ENCODE data around the gene ARFGAP2.

ARFGAP2 gene

DNA sequence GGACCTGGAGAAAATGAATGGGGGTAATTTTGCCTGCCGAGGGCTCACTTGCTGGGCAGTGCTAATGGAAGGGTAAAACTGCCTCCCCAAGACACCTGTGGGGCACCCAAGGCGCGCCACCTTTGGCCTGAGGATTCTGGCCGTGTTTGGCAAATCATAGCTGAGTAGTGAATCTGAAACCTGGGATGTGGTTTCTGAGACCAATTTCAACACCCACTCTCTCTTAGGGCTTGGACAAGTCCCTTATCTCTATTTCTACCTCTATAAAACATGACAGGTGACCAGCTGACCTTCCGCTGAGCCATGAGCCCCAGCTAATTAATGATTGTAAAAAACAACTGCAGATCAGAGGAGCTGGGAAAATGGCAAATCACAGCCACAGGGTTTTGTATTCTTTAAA lies 11.0 kb upstream of the ARFGAP2 start:
- no peak for TF ChIP-seq TCF12 (IDR thresholded peaks at IDR 0.05; ENCODE audit: low read depth)
- TF ChIP-seq CREB1 (IDR thresholded peaks at IDR 0.05; ENCODE audit: low read depth): no peak
- no peak for TF ChIP-seq YY1 (IDR thresholded peaks at IDR 0.05; ENCODE audit: low read depth)

DNA sequence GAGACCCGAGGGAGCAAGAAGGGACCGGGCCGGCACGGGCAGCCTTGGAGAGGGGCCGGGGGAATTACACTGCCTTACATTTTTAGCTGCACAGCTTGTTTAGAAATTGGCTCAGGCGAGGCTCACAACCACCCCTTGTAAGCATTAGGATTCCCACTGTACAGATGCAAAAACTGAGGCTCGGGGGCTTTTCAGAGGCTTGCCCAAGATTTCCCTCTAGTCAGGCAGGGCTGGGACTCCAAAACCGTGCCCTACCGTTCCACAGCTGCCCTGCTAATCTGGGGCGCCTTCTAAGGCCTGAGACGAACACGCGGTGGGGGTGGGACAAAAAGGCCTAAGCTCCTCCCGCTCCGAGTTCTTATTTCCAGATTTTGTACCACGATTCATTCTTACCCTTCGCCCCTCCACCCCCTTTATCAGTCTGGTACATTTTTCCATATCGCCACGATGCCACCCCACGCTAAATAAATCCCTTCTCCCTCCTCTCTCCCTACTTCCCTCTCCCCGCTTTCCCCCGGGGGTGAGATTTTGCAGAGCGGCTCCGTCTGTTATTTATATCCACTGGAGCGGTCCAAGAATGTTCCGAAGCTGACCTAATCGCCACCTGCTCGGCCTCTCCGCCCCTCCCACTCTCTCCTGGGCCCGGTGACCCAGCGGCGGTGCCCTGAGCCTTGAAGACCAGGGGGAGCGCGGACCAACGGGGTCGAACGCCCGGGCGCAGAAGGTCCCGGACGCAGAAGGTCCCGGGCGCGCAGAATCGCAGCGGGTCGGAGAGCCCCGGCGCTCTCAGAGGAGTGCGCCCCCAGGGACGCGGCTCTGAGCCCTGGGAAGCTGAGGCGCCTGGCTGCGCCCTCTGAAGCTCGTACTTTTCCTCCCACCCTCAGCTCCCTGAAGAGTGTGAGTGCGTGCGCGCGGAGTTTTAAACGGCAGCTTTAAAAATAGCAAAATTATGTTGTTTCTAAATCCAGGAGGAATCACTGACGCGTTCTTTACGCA lies 10.3 kb upstream of the ARFGAP2 start:
- TF ChIP-seq YY1 (IDR thresholded peaks at IDR 0.05; ENCODE audit: low read depth): no peak
- TF ChIP-seq RAD21 (IDR thresholded peaks at IDR 0.05; ENCODE audit: low read depth): no peak
- no peak for TF ChIP-seq NFIC (IDR thresholded peaks at IDR 0.05)
- no peak for TF ChIP-seq TAF1 (IDR thresholded peaks at IDR 0.05; ENCODE audit: low read depth)
- TF ChIP-seq TEAD4 (IDR thresholded peaks at IDR 0.05): no peak
- no peak for TF ChIP-seq FOXM1 (IDR thresholded peaks at IDR 0.05; ENCODE audit: borderline replicate concordance, low read depth)
- TF ChIP-seq CEBPB (IDR thresholded peaks at IDR 0.05): no peak
- TF ChIP-seq, protein P1, sequence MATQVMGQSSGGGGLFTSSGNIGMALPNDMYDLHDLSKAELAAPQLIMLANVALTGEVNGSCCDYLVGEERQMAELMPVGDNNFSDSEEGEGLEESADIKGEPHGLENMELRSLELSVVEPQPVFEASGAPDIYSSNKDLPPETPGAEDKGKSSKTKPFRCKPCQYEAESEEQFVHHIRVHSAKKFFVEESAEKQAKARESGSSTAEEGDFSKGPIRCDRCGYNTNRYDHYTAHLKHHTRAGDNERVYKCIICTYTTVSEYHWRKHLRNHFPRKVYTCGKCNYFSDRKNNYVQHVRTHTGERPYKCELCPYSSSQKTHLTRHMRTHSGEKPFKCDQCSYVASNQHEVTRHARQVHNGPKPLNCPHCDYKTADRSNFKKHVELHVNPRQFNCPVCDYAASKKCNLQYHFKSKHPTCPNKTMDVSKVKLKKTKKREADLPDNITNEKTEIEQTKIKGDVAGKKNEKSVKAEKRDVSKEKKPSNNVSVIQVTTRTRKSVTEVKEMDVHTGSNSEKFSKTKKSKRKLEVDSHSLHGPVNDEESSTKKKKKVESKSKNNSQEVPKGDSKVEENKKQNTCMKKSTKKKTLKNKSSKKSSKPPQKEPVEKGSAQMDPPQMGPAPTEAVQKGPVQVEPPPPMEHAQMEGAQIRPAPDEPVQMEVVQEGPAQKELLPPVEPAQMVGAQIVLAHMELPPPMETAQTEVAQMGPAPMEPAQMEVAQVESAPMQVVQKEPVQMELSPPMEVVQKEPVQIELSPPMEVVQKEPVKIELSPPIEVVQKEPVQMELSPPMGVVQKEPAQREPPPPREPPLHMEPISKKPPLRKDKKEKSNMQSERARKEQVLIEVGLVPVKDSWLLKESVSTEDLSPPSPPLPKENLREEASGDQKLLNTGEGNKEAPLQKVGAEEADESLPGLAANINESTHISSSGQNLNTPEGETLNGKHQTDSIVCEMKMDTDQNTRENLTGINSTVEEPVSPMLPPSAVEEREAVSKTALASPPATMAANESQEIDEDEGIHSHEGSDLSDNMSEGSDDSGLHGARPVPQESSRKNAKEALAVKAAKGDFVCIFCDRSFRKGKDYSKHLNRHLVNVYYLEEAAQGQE (IDR thresholded peaks at IDR 0.05; ENCODE audit: low read depth): no peak
- TF ChIP-seq, protein P2, sequence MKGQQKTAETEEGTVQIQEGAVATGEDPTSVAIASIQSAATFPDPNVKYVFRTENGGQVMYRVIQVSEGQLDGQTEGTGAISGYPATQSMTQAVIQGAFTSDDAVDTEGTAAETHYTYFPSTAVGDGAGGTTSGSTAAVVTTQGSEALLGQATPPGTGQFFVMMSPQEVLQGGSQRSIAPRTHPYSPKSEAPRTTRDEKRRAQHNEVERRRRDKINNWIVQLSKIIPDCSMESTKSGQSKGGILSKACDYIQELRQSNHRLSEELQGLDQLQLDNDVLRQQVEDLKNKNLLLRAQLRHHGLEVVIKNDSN (IDR thresholded peaks at IDR 0.05): no peak
- no peak for TF ChIP-seq CREB1 (IDR thresholded peaks at IDR 0.05; ENCODE audit: low read depth)
- TF ChIP-seq EGR1 (IDR thresholded peaks at IDR 0.05): no peak
- TF ChIP-seq TCF12 (IDR thresholded peaks at IDR 0.05; ENCODE audit: low read depth): no peak
- TF ChIP-seq EP300 (IDR thresholded peaks at IDR 0.05; ENCODE audit: borderline replicate concordance): no peak
- TF ChIP-seq, protein P3, sequence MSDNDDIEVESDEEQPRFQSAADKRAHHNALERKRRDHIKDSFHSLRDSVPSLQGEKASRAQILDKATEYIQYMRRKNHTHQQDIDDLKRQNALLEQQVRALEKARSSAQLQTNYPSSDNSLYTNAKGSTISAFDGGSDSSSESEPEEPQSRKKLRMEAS (IDR thresholded peaks at IDR 0.05): no peak
- TF ChIP-seq ZBTB7A (IDR thresholded peaks at IDR 0.05; ENCODE audit: low read depth): no peak

DNA sequence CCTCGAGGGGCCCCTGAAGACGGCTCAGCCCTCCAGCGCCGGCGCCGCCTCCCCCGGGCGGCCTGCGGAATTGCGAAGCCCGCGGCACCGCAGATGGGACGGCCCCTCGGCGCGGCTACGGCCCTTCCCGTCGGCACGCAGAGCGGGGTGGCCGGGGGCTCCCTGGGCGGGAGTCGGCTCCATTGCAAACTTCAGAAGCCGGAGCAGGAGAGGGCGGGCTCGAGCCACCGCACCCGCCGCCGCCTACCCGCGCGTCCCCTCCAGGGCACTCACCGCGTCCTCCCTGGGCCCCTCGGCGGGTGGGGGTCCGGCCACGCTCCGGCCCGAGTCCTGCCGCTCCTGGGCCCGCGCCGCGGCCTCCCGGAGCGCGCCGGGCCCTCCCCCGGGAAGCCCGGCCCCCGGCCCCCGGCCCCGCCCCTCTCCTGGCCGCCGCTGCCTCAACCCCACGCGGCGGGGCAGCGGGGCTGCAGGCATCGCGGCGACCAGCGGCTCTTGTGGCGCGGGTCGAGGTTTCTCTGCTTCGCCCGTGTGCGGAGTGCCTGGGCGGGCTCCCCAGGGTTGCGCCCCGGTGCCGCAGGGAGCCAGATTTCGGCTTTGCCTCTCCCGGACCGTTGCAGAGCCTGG lies 9.5 kb upstream of the ARFGAP2 start, which contains the start of gene PACSIN3:
Gene PACSIN3, minus strand, starts transcription at position 359 of the 624 bp plus-strand sequence. CDS start 3,707 bp downstream, outside the sequence.
- TF ChIP-seq TAF1 (IDR thresholded peaks at IDR 0.05; ENCODE audit: low read depth) (0 out of 2 replicates have a peak, but pooled peaks have one; percentile 1), NFIC (IDR thresholded peaks at IDR 0.05) (no peak)
- TF ChIP-seq, protein P3 (IDR thresholded peaks at IDR 0.05): peak; percentile 55; the same call in 1 of the 2 replicates

DNA sequence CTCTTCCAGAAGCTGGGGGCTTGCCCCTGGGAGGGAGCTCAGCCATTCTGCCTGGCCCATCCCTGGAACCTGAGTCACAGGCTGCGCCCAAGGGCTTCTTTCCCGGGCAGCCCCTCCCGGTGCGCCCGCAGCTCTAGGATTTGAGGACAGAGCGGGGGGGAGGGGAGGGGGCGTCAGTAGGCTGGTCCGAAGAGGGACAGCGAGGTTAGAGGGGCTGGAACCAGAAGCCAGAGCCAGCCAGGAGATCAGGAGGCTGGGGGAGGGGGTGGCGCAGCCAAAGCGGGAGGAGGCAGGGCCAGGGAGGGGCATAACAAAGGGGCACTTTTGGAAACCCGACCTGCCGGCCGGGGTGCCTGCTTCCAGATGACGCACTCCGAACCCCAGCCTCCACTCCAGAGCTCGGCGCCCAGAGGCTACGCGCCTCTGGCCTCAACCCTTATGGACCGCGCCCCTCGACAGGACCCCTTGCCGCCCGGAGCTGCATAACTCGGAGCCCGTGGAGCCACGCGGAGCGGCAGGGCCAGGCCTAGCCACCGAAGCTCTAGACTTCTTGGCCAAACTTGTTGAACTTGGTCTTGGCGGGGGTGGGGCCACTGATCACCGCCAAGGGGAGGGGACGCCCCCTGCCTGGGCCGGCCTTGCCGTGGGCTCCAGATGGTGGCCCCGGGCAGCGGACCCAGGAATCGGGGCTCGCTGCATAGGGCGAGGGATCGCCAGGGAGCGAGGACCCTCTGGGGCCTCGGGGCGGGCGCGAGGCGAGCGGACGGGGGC lies 8.8 kb upstream of the ARFGAP2 start:
- TF ChIP-seq TCF12 (IDR thresholded peaks at IDR 0.05; ENCODE audit: low read depth): peak; percentile 48; the same call in 1 of the 2 replicates
- 0 out of 2 replicates have a peak, but pooled peaks have one; percentile 52 for TF ChIP-seq YY1 (IDR thresholded peaks at IDR 0.05; ENCODE audit: low read depth)
- no peak for TF ChIP-seq FOXM1 (IDR thresholded peaks at IDR 0.05; ENCODE audit: borderline replicate concordance, low read depth)
- TF ChIP-seq, protein P3 (IDR thresholded peaks at IDR 0.05): peak; percentile 88
- TF ChIP-seq, protein P1 (IDR thresholded peaks at IDR 0.05; ENCODE audit: low read depth): no peak
- TF ChIP-seq ZBTB7A (IDR thresholded peaks at IDR 0.05; ENCODE audit: low read depth): peak; percentile 88; the same call in 1 of the 2 replicates
- 0 out of 2 replicates have a peak, but pooled peaks have one; percentile 24 for TF ChIP-seq TEAD4 (IDR thresholded peaks at IDR 0.05)
- TF ChIP-seq RAD21 (IDR thresholded peaks at IDR 0.05; ENCODE audit: low read depth): no peak; the same call in 1 of the 2 replicates
- TF ChIP-seq CEBPB (IDR thresholded peaks at IDR 0.05): no peak
- TF ChIP-seq EP300 (IDR thresholded peaks at IDR 0.05; ENCODE audit: borderline replicate concordance): 0 out of 2 replicates have a peak, but pooled peaks have one; percentile 29
- TF ChIP-seq NFIC (IDR thresholded peaks at IDR 0.05): peak; percentile 30; the same call in 1 of the 2 replicates
- TF ChIP-seq, protein P2 (IDR thresholded peaks at IDR 0.05): peak; percentile 18; the same call in 1 of the 2 replicates
- TF ChIP-seq EGR1 (IDR thresholded peaks at IDR 0.05): no peak
- TF ChIP-seq CREB1 (IDR thresholded peaks at IDR 0.05; ENCODE audit: low read depth): peak; percentile 44; the same call in 1 of the 2 replicates
- TF ChIP-seq TAF1 (IDR thresholded peaks at IDR 0.05; ENCODE audit: low read depth): peak; percentile 55; the same call in 1 of the 2 replicates
